IMR-90 (cell line): Measurements from ENCODE around the gene RAD51B. TPM values are rescaled to one million over a fixed set of nuclear protein-coding genes. Genes with fewer than 3 reads are reported as not detected.

Experiments
- ATAC-seq: fragments of 200-7000 bp; cut with Tn5 transposase; 2 replicates; pipeline ENCODE4 v1.9.1; 2020; ENCODE audit warnings: low read depth, mild to moderate bottlenecking, moderate library complexity
- BruUV-seq: library from RNA; stranded (reverse); fragments of 400-500 nt; replicated peaks from 2 replicates; lab custom pipeline; 2021; lab: Mats Ljungman, UMichigan
- CTCF ChIA-PET: fragments of 300-600 bp; formaldehyde crosslinking; extraction: SDS; loops from one replicate; lab custom pipeline; 2021; ENCODE audit warnings: antibody characterized with exemption; lab: Yijun Ruan, JAX
- POLR2A ChIA-PET: fragments of 300-600 bp; sonication (Branson Sonifier 250); formaldehyde crosslinking; loops from one replicate; lab custom pipeline; 2022; ENCODE audit warnings: antibody characterized with exemption; ENCODE audit not compliant: unreplicated experiment; lab: Charles Lee
- DNase-seq: peaks from one replicate; pipeline ENCODE4 v3.0.0; 2013
- H2AFZ ChIP-seq: replicated peaks from 2 replicates; pipeline ENCODE3; 2013; ENCODE audit warnings: low read length, mild to moderate bottlenecking; ENCODE audit not compliant: poor library complexity
- H2AK5ac ChIP-seq: 2 replicates; pipeline ENCODE4 v1.6.1; 2013; ENCODE audit warnings: low read depth, low read length, inconsistent platforms
- H2AK9ac ChIP-seq: replicated peaks from 2 replicates; pipeline ENCODE3; 2013; ENCODE audit warnings: mild to moderate bottlenecking, low read depth, low read length, moderate library complexity; ENCODE audit not compliant: poor library complexity
- H2BK120ac ChIP-seq: 2 replicates; pipeline ENCODE4 v1.6.1; 2013; ENCODE audit warnings: low read depth, low read length, inconsistent platforms
- H2BK15ac ChIP-seq: 3 replicates; pipeline ENCODE4 v1.6.1; 2013; ENCODE audit warnings: low read depth, low read length, inconsistent platforms
- H2BK20ac ChIP-seq: 2 replicates; pipeline ENCODE4 v1.6.1; 2013; ENCODE audit warnings: low read depth, mild to moderate bottlenecking, inconsistent platforms, low read length, moderate library complexity
- H2BK5ac ChIP-seq: 2 replicates; pipeline ENCODE4 v1.6.1; 2013; ENCODE audit warnings: mild to moderate bottlenecking, low read depth, low read length, inconsistent platforms; ENCODE audit not compliant: poor library complexity, severe bottlenecking
- H3K14ac ChIP-seq: replicated peaks from 2 replicates; pipeline ENCODE4 v1.6.1; 2013; ENCODE audit warnings: low read depth, low read length, inconsistent platforms
- H3K18ac ChIP-seq: 2 replicates; pipeline ENCODE4 v1.6.1; 2013; ENCODE audit warnings: low read depth, low read length, control low read depth
- H3K23ac ChIP-seq: 2 replicates; pipeline ENCODE4 v1.6.1; 2013; ENCODE audit warnings: low read depth, low read length, inconsistent platforms
- H3K27ac ChIP-seq: 2 replicates; pipeline ENCODE4 v1.5.1; 2013; ENCODE audit warnings: mild to moderate bottlenecking, control low read depth, low read length; ENCODE audit not compliant: insufficient read depth
- H3K27me3 ChIP-seq: 2 replicates; pipeline ENCODE4 v1.6.1; 2013; ENCODE audit warnings: low read length; ENCODE audit not compliant: control insufficient read depth, insufficient read depth
- H3K36me3 ChIP-seq: 2 replicates; pipeline ENCODE4 v1.6.1; 2013; ENCODE audit warnings: low read length, mixed read lengths; ENCODE audit not compliant: control insufficient read depth, insufficient read depth
- H3K4ac ChIP-seq: 2 replicates; pipeline ENCODE4 v1.6.1; 2013; ENCODE audit warnings: low read depth, low read length, inconsistent platforms
- H3K4me1 ChIP-seq: 2 replicates; pipeline ENCODE4 v1.6.1; 2013; ENCODE audit warnings: low read length, mixed read lengths; ENCODE audit not compliant: control insufficient read depth, insufficient read depth
- H3K4me2 ChIP-seq: 2 replicates; pipeline ENCODE4 v1.6.1; 2013; ENCODE audit warnings: low read depth, mild to moderate bottlenecking, control low read depth, low read length, moderate library complexity
- H3K4me3 ChIP-seq: 2 replicates; pipeline ENCODE4 v1.5.1; 2013; ENCODE audit warnings: low read depth, mild to moderate bottlenecking, control low read depth, low read length, moderate library complexity; ENCODE audit not compliant: insufficient read depth
- H3K56ac ChIP-seq: 2 replicates; pipeline ENCODE4 v1.6.1; 2013; ENCODE audit warnings: low read length, inconsistent platforms; ENCODE audit not compliant: insufficient read depth; ENCODE audit errors: extremely low read depth
- H3K79me1 ChIP-seq, 2 experiments: 2 replicates each; pipeline ENCODE4 v1.6.1; 2013; ENCODE audit warnings: low read length in 2 of 2, inconsistent platforms in 1 of 2, low read depth in 1 of 2
- H3K9ac ChIP-seq: 2 replicates; pipeline ENCODE4 v1.6.1; 2013; ENCODE audit warnings: low read depth, low read length, control low read depth
- H3K9me1 ChIP-seq: 2 replicates; pipeline ENCODE4 v1.6.1; 2013; ENCODE audit warnings: low read length, inconsistent platforms; ENCODE audit not compliant: insufficient read depth
- H3K9me3 ChIP-seq: 2 replicates; pipeline ENCODE4 v1.6.1; 2013; ENCODE audit warnings: low read length; ENCODE audit not compliant: control insufficient read depth, insufficient read depth
- H4K20me1 ChIP-seq: 2 replicates; pipeline ENCODE4 v1.6.1; 2013; ENCODE audit warnings: low read length, inconsistent platforms; ENCODE audit not compliant: insufficient read depth
- H4K5ac ChIP-seq: 2 replicates; pipeline ENCODE4 v1.6.1; 2013; ENCODE audit warnings: mild to moderate bottlenecking, low read depth, low read length, control low read depth
- H4K8ac ChIP-seq, 2 experiments: 2 replicates each; pipeline ENCODE4 v1.6.1; 2013; ENCODE audit warnings: low read depth in 2 of 2, low read length in 2 of 2, control low read depth in 1 of 2, inconsistent platforms in 1 of 2
- H4K91ac ChIP-seq: 2 replicates; pipeline ENCODE4 v1.6.1; 2013; ENCODE audit warnings: low read depth, low read length, inconsistent platforms; ENCODE audit not compliant: insufficient read depth
- BHLHE40 ChIP-seq: fragments of 150-350 bp; IDR thresholded peaks from 2 replicates; pipeline ENCODE4 v1.6.1; 2016; ENCODE audit warnings: mild to moderate bottlenecking, low read depth, low read length
- CHD1 ChIP-seq: IDR thresholded peaks from 2 replicates; pipeline ENCODE4 v1.6.1; 2012; ENCODE audit warnings: low read depth, low read length, improper control_type of control experiment
- MAFK ChIP-seq: IDR thresholded peaks from 2 replicates; pipeline ENCODE4 v1.6.1; 2012; ENCODE audit warnings: low read depth, low read length, improper control_type of control experiment
- MXI1 ChIP-seq: IDR thresholded peaks from 2 replicates; pipeline ENCODE4 v1.6.1; 2012; ENCODE audit warnings: low read depth, mild to moderate bottlenecking, low read length, moderate library complexity, borderline replicate concordance
- NFE2L2 ChIP-seq: fragments of 150-350 bp; IDR thresholded peaks from 2 replicates; pipeline ENCODE4 v1.6.1; 2016; ENCODE audit warnings: low read depth, mild to moderate bottlenecking, low read length
- RCOR1 ChIP-seq: IDR thresholded peaks from 2 replicates; pipeline ENCODE4 v1.6.1; 2012; ENCODE audit warnings: mild to moderate bottlenecking, low read length, improper control_type of control experiment; ENCODE audit not compliant: insufficient replicate concordance
- SMC3 ChIP-seq: fragments of 150-350 bp; IDR thresholded peaks from 2 replicates; pipeline ENCODE4 v1.6.1; 2016; ENCODE audit warnings: low read depth, mild to moderate bottlenecking, antibody characterized with exemption, low read length, moderate library complexity
- WGBS, 2 experiments: methylation state at CpG; one replicate each; pipeline versions ENCODE4 v1.1.5 to v1.1.7; 2013; ENCODE audit warnings: missing lambda C conversion rate in 2 of 2; ENCODE audit not compliant: insufficient read length in 1 of 2; ENCODE audit errors: extremely low coverage in 2 of 2; 5-methylcytosine and 5-hydroxymethylcytosine counted together
- dilution Hi-C: fragments of 300-500 bp; cut with HindIII; formaldehyde crosslinking; loops from one replicate; pipeline ENCODE4 v1.14.3; 2018; ENCODE audit warnings: low sequenced_read_pairs; ENCODE audit not compliant: unreplicated experiment
- in situ Hi-C: fragments of 300-500 bp; cut with MboI; formaldehyde crosslinking; loops from 3 replicates; pipeline ENCODE4 v1.14.3; 2019; ENCODE audit warnings: low sequenced_read_pairs, inconsistent platforms, mixed read lengths
- intact Hi-C: fragments of 100-400 bp; cut with micrococcal nuclease; formaldehyde crosslinking; loops from 2 replicates; pipeline ENCODE4 v1.10.0; 2022
- polyA plus RNA-seq, 3 experiments: library from polyadenylated mRNA; depleted of rRNA; stranded (reverse); fragments of >200 nt; gene quantifications; 2 replicates each; pipeline ENCODE4 v1.2.3, GENCODE V29; 2012; ENCODE audit warnings: low replicate concordance in 1 of 3
- total RNA-seq: library from RNA; depleted of rRNA; stranded (reverse); fragments of >200 nt; gene quantifications from 2 replicates; pipeline ENCODE4 v1.2.3, GENCODE V29; 2012
- TF ChIP-seq, protein P1 (sequence below): fragments of 150-350 bp; IDR thresholded peaks from 2 replicates; pipeline ENCODE4 v1.6.1; 2017; ENCODE audit warnings: mild to moderate bottlenecking, antibody characterized with exemption, low read length, low read depth
- TF ChIP-seq, protein P2 (sequence below): fragments of 150-350 bp; IDR thresholded peaks from 2 replicates; pipeline ENCODE4 v1.6.1; 2016; ENCODE audit warnings: low read depth, mild to moderate bottlenecking, low read length, moderate library complexity, borderline replicate concordance

Gene RAD51B
- total and polyA plus RNA-seq, 2 of the 4 experiments (the other 2 are of a cell fraction), result 5.1 to 18.8 TPM

DNA sequence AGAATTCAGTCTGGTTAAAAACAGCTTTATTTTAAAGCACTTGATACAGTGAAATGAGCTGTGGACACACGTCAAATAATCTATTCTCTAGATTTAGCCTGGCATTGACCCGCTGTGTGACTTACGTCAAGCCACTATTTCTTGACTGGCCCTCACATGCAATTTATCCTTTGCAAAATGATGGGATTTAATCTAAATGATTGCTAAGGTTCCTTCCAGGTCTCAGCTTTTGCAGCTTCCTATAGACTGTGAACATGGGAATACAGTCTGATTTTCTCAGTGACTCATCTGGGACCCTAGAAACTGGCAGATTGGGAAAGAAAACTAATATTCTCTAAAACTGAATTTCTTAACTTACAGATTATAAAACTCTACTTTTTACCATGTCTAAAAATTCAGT, 409.1 kb downstream of the RAD51B start:
- dilution Hi-C loops, result no loop called here
- intact Hi-C loops, result no loop called here

More for the DNA sequence above, 409.1 kb downstream of the RAD51B start:
- ATAC-seq (no peak), DNase-seq (no peak)
- Histone ChIP-seq H4K20me1 (no peaks in the 10 kb centered on the region), H2AK9ac (no peak overlapping the region), H3K56ac (no peak overlapping the region), H2BK120ac (no peak overlapping the region), H3K4ac (no peak overlapping the region), H3K14ac (no peak overlapping the region), H3K9me1 (peaks cover 5% of the 10 kb centered on the region; the same call in 1 of the 2 replicates), H3K23ac (no peak overlapping the region), H3K79me1 (no peaks in the 10 kb centered on the region), H3K4me2 (no peak overlapping the region), H3K4me1 (peaks cover 11% of the 10 kb centered on the region), H3K9me3 (no peaks in the 10 kb centered on the region), H3K36me3 (no peaks in the 10 kb centered on the region), H4K5ac (no peak overlapping the region), H3K9ac (no peak overlapping the region), H3K18ac (no peak overlapping the region), H3K4me3 (no peak overlapping the region), H2BK20ac (no peak overlapping the region), H3K27me3 (no peaks in the 10 kb centered on the region), H2BK15ac (peak overlapping the region; percentile 22; the same call in 1 of the 3 replicates), H4K91ac (no peak overlapping the region), H4K8ac (no peak overlapping the region), H2AFZ (no peak overlapping the region), H2AK5ac (no peak overlapping the region), H2BK5ac (no peak overlapping the region), H3K27ac (no peak overlapping the region)
- ChIA-PET CTCF (no interaction called here), POLR2A (no interaction called here)
- no TSS peak for BruUV-seq
- TF ChIP-seq MXI1 (no peak), BHLHE40 (no peak), MAFK (no peak), CHD1 (no peak), SMC3 (no peak), NFE2L2 (no peak), RCOR1 (no peak)
- TF ChIP-seq, protein P1, sequence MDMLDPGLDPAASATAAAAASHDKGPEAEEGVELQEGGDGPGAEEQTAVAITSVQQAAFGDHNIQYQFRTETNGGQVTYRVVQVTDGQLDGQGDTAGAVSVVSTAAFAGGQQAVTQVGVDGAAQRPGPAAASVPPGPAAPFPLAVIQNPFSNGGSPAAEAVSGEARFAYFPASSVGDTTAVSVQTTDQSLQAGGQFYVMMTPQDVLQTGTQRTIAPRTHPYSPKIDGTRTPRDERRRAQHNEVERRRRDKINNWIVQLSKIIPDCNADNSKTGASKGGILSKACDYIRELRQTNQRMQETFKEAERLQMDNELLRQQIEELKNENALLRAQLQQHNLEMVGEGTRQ, result no peak
- TF ChIP-seq, protein P2, sequence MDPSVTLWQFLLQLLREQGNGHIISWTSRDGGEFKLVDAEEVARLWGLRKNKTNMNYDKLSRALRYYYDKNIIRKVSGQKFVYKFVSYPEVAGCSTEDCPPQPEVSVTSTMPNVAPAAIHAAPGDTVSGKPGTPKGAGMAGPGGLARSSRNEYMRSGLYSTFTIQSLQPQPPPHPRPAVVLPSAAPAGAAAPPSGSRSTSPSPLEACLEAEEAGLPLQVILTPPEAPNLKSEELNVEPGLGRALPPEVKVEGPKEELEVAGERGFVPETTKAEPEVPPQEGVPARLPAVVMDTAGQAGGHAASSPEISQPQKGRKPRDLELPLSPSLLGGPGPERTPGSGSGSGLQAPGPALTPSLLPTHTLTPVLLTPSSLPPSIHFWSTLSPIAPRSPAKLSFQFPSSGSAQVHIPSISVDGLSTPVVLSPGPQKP, result no peak
- no CpG with 5 or more reads among the region's 3 CpGs for WGBS, 2 experiments
- in situ Hi-C loops, result no loop called here
